Stimulated activated memory B cell treated with anti-CD40 and anti-IgM and Interleukin-4, amounts not matched to agents 10 μg/mL and 1 μg/mL and 100 μg/mL, for 72 hours (primary cell): ENCODE data around the gene SLC66A2.

Experiments used
- ATAC-seq: fragments of 150-1000 bp; cut with Tn5 transposase; 2 replicates; pipeline ENCODE4 v1.10.0; 2021
- H3K27ac Mint-ChIP-seq: one replicate; pipeline ENCODE4 v1.8.0; 2022; ENCODE audit warnings: mild to moderate bottlenecking, mixed read lengths
- H3K27me3 Mint-ChIP-seq: one replicate; pipeline ENCODE4 v1.8.0; 2022; ENCODE audit warnings: mixed read lengths
- H3K36me3 Mint-ChIP-seq: one replicate; pipeline ENCODE4 v1.8.0; 2022; ENCODE audit warnings: mixed read lengths
- H3K4me1 Mint-ChIP-seq: one replicate; pipeline ENCODE4 v1.8.0; 2022; ENCODE audit warnings: mixed read lengths
- H3K4me3 Mint-ChIP-seq: one replicate; pipeline ENCODE4 v1.8.0; 2022; ENCODE audit warnings: mild to moderate bottlenecking, moderate library complexity, mixed read lengths
- H3K9me3 Mint-ChIP-seq: one replicate; pipeline ENCODE4 v1.8.0; 2022; ENCODE audit warnings: mixed read lengths

SLC66A2 gene

GRCh38 chr18:79948719-79949411, 2.6 kb downstream of the SLC66A2 start:
- peak overlapping the region; percentile 75 for H3K27ac Mint-ChIP-seq
- peak overlapping the region; percentile 9 for H3K4me3 Mint-ChIP-seq
- peaks cover 64% of the 10 kb centered on the region for H3K4me1 Mint-ChIP-seq
- ATAC-seq = no peak
- no peaks in the 10 kb centered on the region for H3K27me3 Mint-ChIP-seq
- peaks cover 11% of the 10 kb centered on the region for H3K36me3 Mint-ChIP-seq
- H3K9me3 Mint-ChIP-seq = no peaks in the 10 kb centered on the region

DNA sequence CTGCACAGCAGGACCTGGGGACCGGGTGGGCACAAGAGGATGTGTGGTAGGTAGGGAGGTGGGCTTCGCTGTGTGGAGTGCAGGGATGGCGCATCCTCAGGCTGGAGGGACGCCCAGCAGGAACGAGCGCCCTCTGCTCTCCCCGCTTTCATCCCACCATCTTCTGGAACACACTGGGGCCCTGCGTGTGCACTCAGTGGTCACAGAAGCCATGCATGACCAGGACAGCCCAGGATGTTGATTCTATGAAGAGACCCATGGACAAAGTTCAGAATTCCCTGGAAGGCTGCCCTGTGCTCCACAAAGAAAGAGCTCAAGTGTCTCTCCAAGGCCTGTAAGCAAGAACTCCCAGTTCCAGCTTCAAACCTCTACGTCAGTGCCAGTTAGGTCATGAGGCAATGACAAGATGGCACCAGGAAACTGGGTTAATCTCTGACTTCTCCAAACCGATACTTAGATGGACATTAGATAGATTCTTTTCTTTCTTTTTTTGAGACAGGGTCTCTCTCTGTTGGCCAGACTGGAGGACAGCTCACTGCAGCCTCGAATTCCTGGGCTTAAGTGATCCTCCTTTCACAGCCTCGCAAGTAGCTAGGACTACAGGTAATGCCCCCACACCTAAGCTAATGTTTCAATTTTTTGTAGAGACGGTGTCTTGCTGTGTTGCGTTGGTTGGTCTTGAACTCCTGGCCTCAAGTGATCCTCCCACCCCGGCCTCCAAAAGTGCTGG, 3.4 kb downstream of the SLC66A2 start:
- Mint-ChIP-seq H3K27me3 (no peaks in the 10 kb centered on the region), H3K4me3 (no peak overlapping the region), H3K27ac (no peak overlapping the region), H3K4me1 (peaks cover 64% of the 10 kb centered on the region), H3K9me3 (no peaks in the 10 kb centered on the region), H3K36me3 (peaks cover 13% of the 10 kb centered on the region)
- no peak for ATAC-seq

GRCh38 chr18:79947054-79947755, 4.2 kb downstream of the SLC66A2 start:
- Mint-ChIP-seq H3K36me3 (peaks cover 22% of the 10 kb centered on the region), H3K9me3 (no peaks in the 10 kb centered on the region), H3K27ac (no peak overlapping the region), H3K27me3 (no peaks in the 10 kb centered on the region), H3K4me3 (no peak overlapping the region), H3K4me1 (peaks cover 61% of the 10 kb centered on the region)
- ATAC-seq = no peak

- Mint-ChIP-seq H3K4me3 (peak overlapping the region; percentile 21), H3K9me3 (no peaks in the 10 kb centered on the region), H3K27me3 (no peaks in the 10 kb centered on the region), H3K4me1 (peaks cover 55% of the 10 kb centered on the region), H3K36me3 (peaks cover 40% of the 10 kb centered on the region), H3K27ac (peak overlapping the region; percentile 90)
- no peak for ATAC-seq
Observed at GRCh38 chr18:79945118-79946042, 6.1 kb downstream of the SLC66A2 start.

GRCh38 chr18:79944746-79945117, 6.7 kb downstream of the SLC66A2 start:
- H3K4me1 Mint-ChIP-seq = peaks cover 53% of the 10 kb centered on the region
- ATAC-seq = peak; percentile 65
- peak overlapping the region; percentile 90 for H3K27ac Mint-ChIP-seq
- no peaks in the 10 kb centered on the region for H3K27me3 Mint-ChIP-seq
- peaks cover 46% of the 10 kb centered on the region for H3K36me3 Mint-ChIP-seq
- peaks cover 2% of the 10 kb centered on the region for H3K9me3 Mint-ChIP-seq
- H3K4me3 Mint-ChIP-seq = peak overlapping the region; percentile 21

DNA sequence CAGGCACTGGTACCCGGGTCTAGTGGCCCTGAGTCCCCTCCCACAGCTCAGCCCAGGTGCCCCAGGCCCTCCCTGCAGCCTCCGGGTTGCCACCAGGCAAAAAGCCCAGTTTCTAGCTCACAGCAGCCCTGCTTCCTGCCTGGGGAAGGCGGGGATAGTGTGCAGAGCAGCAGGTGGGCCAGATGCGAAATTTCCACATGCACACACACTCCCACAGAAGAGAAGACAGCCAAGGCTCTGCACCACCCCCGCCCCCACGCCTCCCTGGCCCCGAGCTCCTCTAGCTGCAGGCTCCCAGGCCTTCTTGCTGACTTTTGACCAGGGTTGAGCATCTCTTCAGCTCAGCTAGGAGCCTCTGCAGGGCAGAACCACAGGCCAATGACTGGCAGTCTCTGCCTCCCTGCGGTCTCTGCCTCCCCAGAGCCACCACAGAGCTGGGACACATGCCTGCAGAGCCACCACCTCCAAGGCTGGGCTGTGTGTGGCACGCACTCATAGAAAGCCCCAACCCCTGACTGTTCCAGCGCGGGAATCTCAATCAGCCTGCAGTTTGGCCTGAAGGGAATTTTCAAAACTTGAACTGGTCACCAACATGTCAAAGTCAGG, 7.2 kb downstream of the SLC66A2 start:
- Mint-ChIP-seq H3K4me1 (peaks cover 49% of the 10 kb centered on the region), H3K36me3 (peaks cover 52% of the 10 kb centered on the region), H3K9me3 (peaks cover 2% of the 10 kb centered on the region), H3K27ac (peak overlapping the region; percentile 90), H3K4me3 (peak overlapping the region; percentile 21), H3K27me3 (no peaks in the 10 kb centered on the region)
- ATAC-seq = peak; percentile 60

DNA sequence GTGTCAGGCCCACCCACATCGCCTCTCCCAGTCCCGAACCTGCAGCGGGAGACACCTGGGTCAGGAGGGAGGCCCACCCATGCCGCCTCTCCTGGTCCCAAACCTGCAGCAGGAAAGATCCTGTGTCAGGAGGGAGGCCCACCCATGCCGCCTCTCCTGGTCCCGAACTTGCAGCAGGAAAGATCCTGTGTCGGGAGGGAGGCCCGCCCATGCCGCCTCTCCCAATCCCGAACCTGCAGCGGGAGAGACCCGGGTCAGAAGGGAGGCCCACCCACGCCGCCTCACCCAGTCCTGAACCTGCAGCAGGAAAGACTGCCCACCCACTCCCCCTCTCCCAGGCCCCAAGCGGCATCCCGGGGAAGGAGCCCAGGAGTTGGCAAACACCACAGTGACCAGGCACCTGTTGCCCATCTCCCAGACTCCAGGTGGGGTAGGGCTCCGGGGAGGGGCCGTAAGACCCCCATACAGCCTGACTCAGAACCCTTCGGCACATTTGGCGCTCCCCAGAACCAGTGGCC, 7.8 kb downstream of the SLC66A2 start:
- Mint-ChIP-seq H3K4me1 (peaks cover 44% of the 10 kb centered on the region), H3K9me3 (peaks cover 2% of the 10 kb centered on the region), H3K27ac (peak overlapping the region; percentile 90), H3K4me3 (no peak overlapping the region), H3K36me3 (peaks cover 53% of the 10 kb centered on the region), H3K27me3 (no peaks in the 10 kb centered on the region)
- ATAC-seq = no peak

GRCh38 chr18:79942786-79943607, 8.5 kb downstream of the SLC66A2 start:
- no peaks in the 10 kb centered on the region for H3K27me3 Mint-ChIP-seq
- ATAC-seq = no peak
- H3K9me3 Mint-ChIP-seq = peaks cover 2% of the 10 kb centered on the region
- no peak overlapping the region for H3K27ac Mint-ChIP-seq
- H3K4me1 Mint-ChIP-seq = peaks cover 39% of the 10 kb centered on the region
- peaks cover 53% of the 10 kb centered on the region for H3K36me3 Mint-ChIP-seq
- H3K4me3 Mint-ChIP-seq = no peak overlapping the region

- peaks cover 60% of the 10 kb centered on the region for H3K36me3 Mint-ChIP-seq
- ATAC-seq = no peak
- H3K27me3 Mint-ChIP-seq = no peaks in the 10 kb centered on the region
- peaks cover 38% of the 10 kb centered on the region for H3K4me1 Mint-ChIP-seq
- peaks cover 2% of the 10 kb centered on the region for H3K9me3 Mint-ChIP-seq
- H3K27ac Mint-ChIP-seq = peak overlapping the region; percentile 25
- no peak overlapping the region for H3K4me3 Mint-ChIP-seq
Observed at GRCh38 chr18:79942211-79942610, 9.2 kb downstream of the SLC66A2 start.

DNA sequence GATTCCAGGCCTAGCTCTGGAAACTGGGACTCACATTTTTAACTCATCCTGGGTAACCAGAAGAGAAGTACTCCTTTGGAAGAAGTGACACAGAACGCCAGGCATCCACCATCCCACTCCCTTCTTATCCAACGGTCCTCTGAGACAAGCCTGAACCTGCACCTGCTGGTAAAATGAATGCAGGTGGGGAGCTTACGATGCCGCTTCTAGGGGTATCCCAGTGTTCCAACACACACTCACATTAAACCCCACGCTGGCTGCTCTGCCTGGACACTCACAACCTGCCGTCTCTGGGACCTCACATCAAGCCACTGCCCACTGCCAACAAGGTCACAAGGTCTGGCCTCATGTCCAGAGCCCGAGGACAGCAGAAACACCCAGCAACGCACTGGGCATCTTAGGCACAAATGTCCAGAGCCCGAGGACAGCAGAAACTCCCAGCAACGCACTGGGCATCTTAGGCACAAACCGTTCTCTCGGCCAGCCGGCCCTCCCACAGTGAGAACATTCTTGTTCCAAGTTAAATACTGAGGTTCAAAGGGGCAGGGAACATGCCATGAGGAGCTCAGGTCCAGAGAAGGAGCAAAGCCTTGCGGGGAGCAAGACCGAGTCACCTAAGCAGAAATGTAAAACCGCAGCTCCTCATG, 9.9 kb downstream of the SLC66A2 start:
- H3K4me1 Mint-ChIP-seq = peaks cover 33% of the 10 kb centered on the region
- H3K27me3 Mint-ChIP-seq = no peaks in the 10 kb centered on the region
- H3K27ac Mint-ChIP-seq = peak overlapping the region; percentile 25
- peaks cover 2% of the 10 kb centered on the region for H3K9me3 Mint-ChIP-seq
- no peak overlapping the region for H3K4me3 Mint-ChIP-seq
- no peak for ATAC-seq
- peaks cover 66% of the 10 kb centered on the region for H3K36me3 Mint-ChIP-seq

GRCh38 chr18:79940814-79941472, 10.5 kb downstream of the SLC66A2 start:
- Mint-ChIP-seq H3K27ac (no peak overlapping the region), H3K9me3 (peaks cover 4% of the 10 kb centered on the region), H3K27me3 (no peaks in the 10 kb centered on the region), H3K36me3 (peaks cover 73% of the 10 kb centered on the region), H3K4me1 (peaks cover 27% of the 10 kb centered on the region), H3K4me3 (no peak overlapping the region)
- no peak for ATAC-seq

DNA sequence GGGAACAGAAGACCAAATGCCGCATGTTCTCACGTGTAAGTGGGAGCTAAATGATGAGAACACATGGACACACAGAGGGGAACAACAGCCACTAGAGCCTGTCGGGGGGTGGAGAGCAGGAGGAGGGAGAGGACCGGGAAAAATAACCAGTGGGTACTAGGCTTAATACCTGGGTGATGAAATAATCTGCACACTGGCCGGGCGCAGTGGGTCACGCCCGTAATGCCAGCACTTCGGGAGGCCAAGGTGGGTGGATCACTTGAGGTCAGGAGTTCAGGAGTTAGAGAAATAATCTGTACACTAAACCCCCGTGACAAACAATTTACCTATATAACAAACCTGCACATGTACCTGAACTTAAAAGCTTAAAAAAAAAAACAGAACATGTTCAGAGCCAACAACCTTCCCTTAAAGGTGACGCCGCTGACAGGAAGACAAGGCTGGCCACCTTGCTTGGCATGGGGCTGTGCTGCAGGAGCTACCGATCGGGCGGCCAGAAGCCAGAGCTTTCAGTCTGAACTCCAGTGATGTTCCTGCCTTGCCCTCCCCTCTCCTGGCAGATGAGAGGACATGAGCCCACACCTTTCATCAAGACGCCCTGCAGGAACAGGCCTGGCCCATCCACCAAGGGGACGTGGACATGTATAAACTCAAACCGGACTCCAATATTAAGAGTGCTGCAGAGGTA, 11.2 kb downstream of the SLC66A2 start:
- Mint-ChIP-seq H3K9me3 (peaks cover 8% of the 10 kb centered on the region), H3K36me3 (peaks cover 80% of the 10 kb centered on the region), H3K4me3 (no peak overlapping the region), H3K4me1 (peaks cover 27% of the 10 kb centered on the region), H3K27me3 (no peaks in the 10 kb centered on the region), H3K27ac (no peak overlapping the region)
- ATAC-seq = no peak
